HepG2 (cell line): ENCODE results near the gene CAV3. TPM values are rescaled to one million over a fixed set of nuclear protein-coding genes. Genes with fewer than 3 reads are reported as not detected.
A peak's percentile ranks its signal among the peaks of the same experiment; 100 is the strongest.

Experiments used
- ASH2L ChIP-seq: fragments of 300-600, 200-600 bp; sonication (generic); IDR thresholded peaks from 2 replicates; pipeline ENCODE4 v1.7.0; 2017; ENCODE audit warnings: low read depth, mild to moderate bottlenecking, moderate library complexity, mixed read lengths, low read length; ENCODE audit not compliant: insufficient read length
- ETV5 ChIP-seq: IDR thresholded peaks from 2 replicates; pipeline ENCODE4 v1.6.1; 2018; ENCODE audit warnings: missing biosample characterization, missing genetic modification reagents, inconsistent platforms, borderline replicate concordance
- JUND ChIP-seq: sonication (generic); formaldehyde crosslinking; IDR thresholded peaks from 2 replicates; pipeline ENCODE4 v1.8.0; 2022; ENCODE audit warnings: mild to moderate bottlenecking, missing genetic modification reagents
- PRDM10 ChIP-seq: sonication (generic); formaldehyde crosslinking; IDR thresholded peaks from 2 replicates; pipeline ENCODE4 v1.4.0; 2020; ENCODE audit warnings: low read depth, missing genetic modification reagents
- REXO4 ChIP-seq: sonication (generic); formaldehyde crosslinking; IDR thresholded peaks from 2 replicates; pipeline ENCODE4 v1.8.0; 2022; ENCODE audit warnings: missing genetic modification reagents, mild to moderate bottlenecking, borderline replicate concordance
- TBP ChIP-seq: sonication (generic); formaldehyde crosslinking; IDR thresholded peaks from 2 replicates; pipeline ENCODE4 v1.5.0; 2020; ENCODE audit warnings: missing genetic modification reagents
- TP53 ChIP-seq: sonication (generic); formaldehyde crosslinking; conservative IDR thresholded peaks from 2 replicates; pipeline ENCODE4 v1.4.0; 2020; ENCODE audit warnings: missing genetic modification reagents
- ZBTB38 ChIP-seq: sonication (generic); formaldehyde crosslinking; IDR thresholded peaks from 2 replicates; pipeline ENCODE4 v1.5.1; 2020; ENCODE audit warnings: mild to moderate bottlenecking, missing genetic modification reagents
- ZNF318 ChIP-seq: sonication (generic); formaldehyde crosslinking; IDR thresholded peaks from 2 replicates; pipeline ENCODE4 v1.4.0; 2020; ENCODE audit warnings: mild to moderate bottlenecking, missing genetic modification reagents
- ZNF362 ChIP-seq: sonication (generic); formaldehyde crosslinking; IDR thresholded peaks from 2 replicates; pipeline ENCODE4 v1.4.0; 2020; ENCODE audit warnings: missing genetic modification reagents, mild to moderate bottlenecking, borderline replicate concordance
- ZNF44 ChIP-seq: sonication (generic); formaldehyde crosslinking; IDR thresholded peaks from 2 replicates; pipeline ENCODE4 v1.5.1; 2020; ENCODE audit warnings: mild to moderate bottlenecking, missing genetic modification reagents
- ZNF563 ChIP-seq: sonication (generic); formaldehyde crosslinking; IDR thresholded peaks from 2 replicates; pipeline ENCODE4 v1.8.0; 2022; ENCODE audit warnings: mild to moderate bottlenecking, moderate library complexity, missing genetic modification reagents
- ZNF746 ChIP-seq: sonication (generic); formaldehyde crosslinking; IDR thresholded peaks from 2 replicates; pipeline ENCODE4 v1.8.0; 2022; ENCODE audit warnings: mild to moderate bottlenecking, missing genetic modification reagents
- polyA plus RNA-seq, 8 experiments: library from polyadenylated mRNA; depleted of rRNA in 3 of 8; stranded (reverse) in 7 of 8; unstranded in 1 of 8; fragments of >200 nt; fragmentation: Illumina TruSeq in 4 of 8; extraction: Trizol in 4 of 8; gene quantifications; 2 replicates each; pipeline versions ENCODE4 v1.2.1 to v1.2.3, GENCODE V29; 2011 to 2016; ENCODE audit warnings: low read depth in 4 of 8, missing spikeins in 1 of 8, mixed read lengths in 1 of 8; ENCODE audit not compliant: insufficient read depth in 1 of 8
- total RNA-seq, 5 experiments: library from RNA; depleted of rRNA; stranded (reverse); fragments of >200 nt; fragmentation: Illumina TruSeq; extraction: Trizol; gene quantifications; 2 replicates each; pipeline ENCODE4 v1.2.3, GENCODE V29; 2016; ENCODE audit warnings: low read depth in 1 of 5

CAV3 gene
- total and polyA plus RNA-seq, 2 of the 13 experiments (the other 11 are each of a cell fraction or from before 2014, with no cell fraction given), result not detected

- no peak for TF ChIP-seq ZNF563 (CRISPR knock-in tag)
- peak; percentile 62; the same call in 1 of the 2 replicates for TF ChIP-seq PRDM10 (CRISPR knock-in tag)
- TF ChIP-seq ZBTB38 (CRISPR knock-in tag), result no peak
- TF ChIP-seq ZNF362 (CRISPR knock-in tag), result no peak
- no peak for TF ChIP-seq ZNF44 (CRISPR knock-in tag)
- no peak for TF ChIP-seq ZNF318 (CRISPR knock-in tag)
- TF ChIP-seq JUND, result peak; percentile 92
- TF ChIP-seq TP53 (CRISPR knock-in tag), result no peak
- TF ChIP-seq ETV5 (CRISPR knock-in tag), result no peak
- no peak for TF ChIP-seq ZNF746
- TF ChIP-seq TBP (CRISPR knock-in tag), result no peak
- TF ChIP-seq ASH2L, result no peak
- no peak for TF ChIP-seq REXO4
Observed at GRCh38 chr3:8741581-8742261, 8.1 kb downstream of the CAV3 start (continued).
